Pancreas (tissue), 10 donors: ENCODE results near the gene AOPEP. TPM values are rescaled to one million over a fixed set of nuclear protein-coding genes. Genes with fewer than 3 reads are reported as not detected.

Source experiments
- ATAC-seq, 4 donors: fragments of 200-7000 bp; cut with Tn5 transposase; one replicate each; pipeline versions ENCODE4 v1.8.0 to v1.9.1; 2020; ENCODE audit warnings: mild to moderate bottlenecking in 4 of 4, moderate library complexity in 4 of 4
- DNase-seq, 6 donors: peaks; one replicate each; pipeline ENCODE4 v3.0.0-alpha.2; 2020
- FAIRE-seq: peaks from 2 replicates; lab custom pipeline; 2012; peaks lifted over from hg19 to GRCh38; lab: Jason Lieb, UNC
- H3K27ac ChIP-seq, 4 donors: fragments of 200-600 bp; sonication (generic); 1 replicate in 3 of 4; 2 replicates in 1 of 4; pipeline versions ENCODE4 v1.5.0 to v1.8.0; 2020
- H3K27me3 ChIP-seq, 4 donors: fragments of 200-600 bp; one replicate each; pipeline ENCODE4 v1.8.0; 2021
- H3K36me3 ChIP-seq, 3 donors: fragments of 200-600 bp; sonication (generic) in 1 of 3; one replicate each; pipeline versions ENCODE4 v1.5.0 to v1.8.0; 2020 to 2021
- H3K4me1 ChIP-seq, 3 donors: fragments of 200-600 bp; one replicate each; pipeline ENCODE4 v1.8.0; 2021
- H3K4me3 ChIP-seq, 4 donors: fragments of 200-600 bp; sonication (generic) in 2 of 4; one replicate each; pipeline versions ENCODE4 v1.5.0 to v1.8.0; 2020 to 2021
- H3K9me3 ChIP-seq, 4 donors: fragments of 200-600 bp; one replicate each; pipeline ENCODE4 v1.8.0; 2021
- WGBS, 2 donors: extraction: QIAGEN DNeasy Blood & Tissue Kit; methylation state at CpG; one replicate each; pipeline ENCODE4 v1.1.7; 2013; 5-methylcytosine and 5-hydroxymethylcytosine counted together
- intact Hi-C, 3 donors: fragments of 100-400 bp; cut with DNase I; formaldehyde crosslinking; loops; one replicate each; pipeline versions ENCODE4 v1.11.1 to v1.14.2; 2022
- polyA plus RNA-seq, 2 donors: library from polyadenylated mRNA; stranded (reverse); fragments of 200-250 nt; gene quantifications; one replicate each; pipeline ENCODE4 v1.2.3, GENCODE V29; 2013
- total RNA-seq, 6 donors: library from RNA; stranded (reverse); fragmentation: NEBNext Ultra II Directional in 4 of 6; extraction: Animal tissue kit (Norgen Biotek cat#: 25700) in 4 of 6; gene quantifications; one replicate each; pipeline versions ENCODE4 v1.2.1 to v1.2.4, GENCODE V29; 2021 to 2023
- TF ChIP-seq, protein P1 (sequence below), 4 donors: fragments of 200-600 bp; sonication (generic) in 3 of 4; IDR thresholded peaks; one replicate each; pipeline versions ENCODE4 v1.5.0 to v1.8.0; 2021; ENCODE audit warnings: antibody characterized with exemption in 4 of 4
- donor health status: healthy with polysubstance abuse.
- donor health status: DM: no; HTN: no; CAD: no; lungs with moderate emphysema.
- donor health status: DM: no; HTN: no; CAD: no.
- donor health status: control.
- donor health status: control.
- donor health status: Bipolar disorder and iron deficiency.
- donor health status: DM: yes; HTN: yes; CAD: no.
- donor health status: DM: no; HTN: no; CAD: no.
- donor health status: DM: no; HTN: no; CAD: no.
- donor health status: DM: yes; HTN: yes; CAD: no.

The AOPEP gene
- total and polyA plus RNA-seq, 8 donors = 50.5 to 140 (median 76.7) TPM

DNA sequence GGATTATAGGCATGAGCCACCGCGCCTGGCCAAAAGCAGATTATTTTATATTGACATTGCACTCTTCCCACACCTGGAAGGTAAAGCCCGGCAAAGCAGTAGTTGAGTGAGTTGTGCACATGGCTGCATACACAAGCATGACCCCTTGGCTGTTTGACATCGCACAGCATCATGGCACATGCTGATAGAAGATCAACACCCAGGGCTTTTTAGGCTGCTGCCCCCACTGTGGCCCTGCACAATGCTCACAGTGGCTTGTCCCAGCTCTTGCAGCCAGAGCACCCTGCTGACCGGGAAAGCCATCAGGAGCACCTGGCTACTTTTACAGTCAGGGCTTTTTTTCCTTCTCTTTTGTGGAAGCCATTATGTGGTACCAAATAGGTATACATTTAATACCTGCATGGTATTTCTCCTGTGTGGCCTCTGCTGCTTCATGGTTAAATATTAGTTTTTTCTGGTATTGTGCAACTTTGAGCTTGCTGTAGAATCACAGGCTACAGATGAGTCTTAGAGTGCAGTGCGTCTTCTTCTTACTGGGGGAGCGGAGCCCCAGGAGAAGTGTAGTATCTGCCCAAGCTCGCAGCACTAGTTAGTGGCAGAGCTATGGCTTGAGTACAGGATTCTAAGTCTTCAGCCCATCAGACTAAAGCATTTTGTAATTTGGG is 264.5 kb downstream of the AOPEP start:
- ATAC-seq (no peak), FAIRE-seq (no peak), DNase-seq (no peak)
- Histone ChIP-seq H3K4me1 (peaks cover 15 to 32% (median 24%) of the 10 kb centered on the region in 3 donors), H3K9me3 (no peaks in the 10 kb centered on the region), H3K27ac (no peak overlapping the region), H3K36me3 (no peaks in the 10 kb centered on the region), H3K27me3 (no peaks in the 10 kb centered on the region), H3K4me3 (no peak overlapping the region)
- intact Hi-C loops = no loop called here
- TF ChIP-seq, protein P1, sequence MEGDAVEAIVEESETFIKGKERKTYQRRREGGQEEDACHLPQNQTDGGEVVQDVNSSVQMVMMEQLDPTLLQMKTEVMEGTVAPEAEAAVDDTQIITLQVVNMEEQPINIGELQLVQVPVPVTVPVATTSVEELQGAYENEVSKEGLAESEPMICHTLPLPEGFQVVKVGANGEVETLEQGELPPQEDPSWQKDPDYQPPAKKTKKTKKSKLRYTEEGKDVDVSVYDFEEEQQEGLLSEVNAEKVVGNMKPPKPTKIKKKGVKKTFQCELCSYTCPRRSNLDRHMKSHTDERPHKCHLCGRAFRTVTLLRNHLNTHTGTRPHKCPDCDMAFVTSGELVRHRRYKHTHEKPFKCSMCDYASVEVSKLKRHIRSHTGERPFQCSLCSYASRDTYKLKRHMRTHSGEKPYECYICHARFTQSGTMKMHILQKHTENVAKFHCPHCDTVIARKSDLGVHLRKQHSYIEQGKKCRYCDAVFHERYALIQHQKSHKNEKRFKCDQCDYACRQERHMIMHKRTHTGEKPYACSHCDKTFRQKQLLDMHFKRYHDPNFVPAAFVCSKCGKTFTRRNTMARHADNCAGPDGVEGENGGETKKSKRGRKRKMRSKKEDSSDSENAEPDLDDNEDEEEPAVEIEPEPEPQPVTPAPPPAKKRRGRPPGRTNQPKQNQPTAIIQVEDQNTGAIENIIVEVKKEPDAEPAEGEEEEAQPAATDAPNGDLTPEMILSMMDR (IDR thresholded peaks at IDR 0.05) = no peak
- 90% methylated on average over 8 of the region's 8 CpGs for WGBS, 2 donors

DNA sequence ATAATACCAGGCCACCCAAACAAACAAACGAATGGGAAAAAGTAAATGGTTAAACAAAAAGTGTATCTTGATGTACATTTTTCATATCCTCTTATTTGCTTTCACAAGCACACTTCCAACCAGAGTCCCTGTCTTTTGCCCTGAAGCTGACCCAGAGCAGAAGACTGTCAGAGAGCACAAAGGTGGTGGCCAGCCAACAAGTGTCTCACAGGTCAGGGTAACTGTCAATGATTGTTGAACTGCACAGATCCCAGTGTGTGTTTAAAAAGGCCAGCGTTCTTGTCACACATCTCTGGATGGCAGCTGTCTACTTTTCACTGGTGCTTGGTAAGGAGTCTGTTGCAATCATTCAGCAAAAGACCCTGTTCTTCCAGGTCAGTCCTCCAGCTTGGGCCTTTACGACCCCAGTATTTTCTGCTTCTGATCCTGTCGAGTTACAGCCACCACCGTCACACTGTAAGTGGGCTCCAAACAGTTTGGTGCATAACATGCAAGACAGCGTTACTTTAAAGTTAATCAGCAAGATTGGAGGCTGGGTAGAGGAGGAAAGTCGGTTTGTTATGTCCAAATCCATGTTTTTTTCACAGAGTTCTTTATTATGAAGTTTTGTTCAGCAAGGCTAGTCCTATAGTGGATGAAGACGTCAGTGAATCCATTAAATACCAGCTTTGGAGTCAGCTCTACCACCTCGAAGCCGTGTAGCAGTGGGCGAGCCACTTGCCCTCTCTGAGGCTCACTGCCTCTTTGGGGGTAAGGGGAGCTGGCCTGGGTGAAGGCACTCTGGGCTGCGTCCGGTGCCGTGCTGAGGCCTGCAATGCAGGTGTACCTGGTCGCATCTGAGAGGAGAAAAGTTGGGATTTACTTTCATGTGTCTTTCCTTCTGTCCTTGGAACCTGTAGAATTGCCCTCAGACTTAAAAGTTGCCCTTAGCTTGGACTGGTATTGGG is 265.7 kb downstream of the AOPEP start:
- ATAC-seq (peak; percentile 21 to 40 (median 22)), DNase-seq (no peak), FAIRE-seq (no peak)
- TF ChIP-seq, protein P1 (IDR thresholded peaks at IDR 0.05) = no peak
- H3K36me3 ChIP-seq = no peaks in the 10 kb centered on the region
- H3K4me3 ChIP-seq = no peak overlapping the region
- WGBS, 2 donors = 80% methylated on average over 15 of the region's 15 CpGs
- H3K9me3 ChIP-seq = no peaks in the 10 kb centered on the region
- H3K4me1 ChIP-seq = peaks cover 23 to 32% (median 24%) of the 10 kb centered on the region in 3 donors
- no peaks in the 10 kb centered on the region for H3K27me3 ChIP-seq
- intact Hi-C loops = no loop called here
- peak overlapping the region in 1 of 4 donors; percentile 6 for H3K27ac ChIP-seq

DNA sequence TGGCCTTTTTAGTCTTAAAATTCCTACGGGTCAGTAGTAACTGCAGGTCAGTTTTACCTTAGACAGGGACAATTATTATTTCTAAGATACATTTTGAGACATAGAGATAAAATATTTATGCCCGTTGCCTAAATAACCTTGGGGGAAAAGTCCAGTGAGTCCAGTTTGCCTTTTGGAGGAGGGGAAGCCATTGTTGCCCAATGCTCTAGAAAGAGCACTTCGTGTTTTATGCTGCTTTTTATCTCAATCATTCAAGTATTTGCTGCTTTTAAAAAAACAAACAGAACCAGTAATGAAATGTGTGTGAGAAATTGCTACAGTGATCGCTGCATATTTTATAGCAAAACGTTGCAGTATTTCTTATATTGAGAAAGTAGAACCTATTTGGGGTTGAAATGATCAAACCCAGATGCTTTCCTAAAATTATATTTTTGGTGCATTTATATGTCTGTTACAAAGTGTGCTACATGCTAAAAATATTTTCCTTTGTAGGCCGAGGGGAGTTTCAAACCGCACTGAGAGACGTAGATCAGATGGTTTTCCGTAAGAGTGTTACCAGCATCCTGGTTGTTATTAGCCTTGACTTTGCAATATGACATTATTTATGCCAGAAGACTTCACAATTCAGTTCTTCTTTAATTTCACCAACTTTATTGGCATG is 266.8 kb downstream of the AOPEP start:
- Histone ChIP-seq H3K27ac (peak overlapping the region in 1 of 4 donors; percentile 6), H3K4me1 (peaks cover 23 to 32% (median 24%) of the 10 kb centered on the region in 3 donors), H3K4me3 (no peak overlapping the region), H3K36me3 (no peaks in the 10 kb centered on the region), H3K27me3 (no peaks in the 10 kb centered on the region), H3K9me3 (no peaks in the 10 kb centered on the region)
- no peak for DNase-seq
- WGBS, 2 donors = 54% methylated on average over 9 of the region's 9 CpGs
- FAIRE-seq = no peak
- intact Hi-C loops = no loop called here
- TF ChIP-seq, protein P1 (IDR thresholded peaks at IDR 0.05) = no peak
- peak in 1 of 4 donors; percentile 17 for ATAC-seq

DNA sequence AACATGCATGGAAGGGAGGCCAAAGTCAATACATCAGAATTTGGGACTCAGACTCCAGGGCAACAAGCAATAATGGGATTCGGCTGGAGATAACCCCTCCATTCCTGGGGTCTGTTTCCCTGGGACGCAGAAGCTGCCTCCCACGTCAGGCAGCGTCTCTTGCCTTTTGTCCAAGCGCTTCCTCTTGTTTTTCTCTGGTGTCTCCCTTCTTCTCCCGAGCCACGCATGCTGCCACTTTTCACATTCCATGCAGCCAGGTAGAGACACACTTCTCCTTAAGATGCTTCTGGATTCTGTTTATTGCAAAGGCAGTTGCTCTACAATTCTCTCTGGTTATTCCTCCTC is 267.3 kb downstream of the AOPEP start:
- H3K36me3 ChIP-seq = no peaks in the 10 kb centered on the region

More for the DNA sequence above, 267.3 kb downstream of the AOPEP start:
- Histone ChIP-seq H3K4me3 (no peak overlapping the region), H3K4me1 (peaks cover 23 to 32% (median 24%) of the 10 kb centered on the region in 3 donors), H3K9me3 (no peaks in the 10 kb centered on the region), H3K27me3 (no peaks in the 10 kb centered on the region), H3K27ac (no peak overlapping the region)
- WGBS, 2 donors = 90 to 94% methylated on average over 7 of the region's 7 CpGs
- intact Hi-C loops = no loop called here
- FAIRE-seq (no peak), ATAC-seq (no peak), DNase-seq (no peak)
- TF ChIP-seq, protein P1 (IDR thresholded peaks at IDR 0.05) = no peak
